HG03457 (cell line): ENCODE measurements around the gene FUZ.

ENCODE experiments used
- ATAC-seq: cut with Tn5 transposase; IDR thresholded peaks from one replicate; pipeline ENCODE4 v1.9.1; 2021; ENCODE audit warnings: moderate number of reproducible peaks; ENCODE audit not compliant: unreplicated experiment

The FUZ gene

GRCh38 chr19:49807904-49808675 lies 5.0 kb downstream of the FUZ start:
- no peak for ATAC-seq

GRCh38 chr19:49807058-49807903 lies 5.8 kb downstream of the FUZ start:
- ATAC-seq: no peak

- no peak for ATAC-seq
Measured at GRCh38 chr19:49806620-49806959, 6.5 kb downstream of the FUZ start.

GRCh38 chr19:49805822-49806619 lies 7.1 kb downstream of the FUZ start:
- no peak for ATAC-seq

- ATAC-seq: no peak
Measured at GRCh38 chr19:49803529-49803856, 9.6 kb downstream of the FUZ start.

GRCh38 chr19:49802836-49803528 lies 10.1 kb downstream of the FUZ start:
- ATAC-seq: no peak

GRCh38 chr19:49801966-49802661 lies 11.0 kb downstream of the FUZ start:
- no peak for ATAC-seq

GRCh38 chr19:49801401-49801888 lies 11.6 kb downstream of the FUZ start:
- no peak for ATAC-seq

GRCh38 chr19:49800771-49801170 lies 12.3 kb downstream of the FUZ start:
- no peak for ATAC-seq

GRCh38 chr19:49799798-49800376 lies 13.2 kb downstream of the FUZ start:
- ATAC-seq: no peak

- no peak for ATAC-seq
Measured at GRCh38 chr19:49799271-49799797, 13.8 kb downstream of the FUZ start.

GRCh38 chr19:49798574-49798973 lies 14.5 kb downstream of the FUZ start:
- no peak for ATAC-seq

GRCh38 chr19:49795615-49796014 lies 17.5 kb downstream of the FUZ start:
- no peak for ATAC-seq

GRCh38 chr19:49793561-49793840 lies 19.6 kb downstream of the FUZ start:
- no peak for ATAC-seq

- ATAC-seq: no peak
Measured at GRCh38 chr19:49792829-49793560, 20.1 kb downstream of the FUZ start.

- no peak for ATAC-seq
Measured at GRCh38 chr19:49791776-49792445, 21.2 kb downstream of the FUZ start.

- ATAC-seq: no peak
Measured at GRCh38 chr19:49790866-49791265, 22.2 kb downstream of the FUZ start.

- no peak for ATAC-seq
Measured at GRCh38 chr19:49788857-49789256, 24.2 kb downstream of the FUZ start.

GRCh38 chr19:49787746-49788145 lies 25.3 kb downstream of the FUZ start:
- no peak for ATAC-seq
